Measurements from ENCODE around the gene EYS.
"Not testable (repeated sequence)": the region's sequence is repeated elsewhere in the genome, so short reads cannot be mapped to it uniquely, and the experiment has no call there.

Gene EYS

GRCh38 chr6:65098349-65098748, 608.7 kb downstream of the EYS start:
- DNase-seq, result no peak

GRCh38 chr6:65091561-65091960, 615.5 kb downstream of the EYS start:
- no peak for DNase-seq

DNA sequence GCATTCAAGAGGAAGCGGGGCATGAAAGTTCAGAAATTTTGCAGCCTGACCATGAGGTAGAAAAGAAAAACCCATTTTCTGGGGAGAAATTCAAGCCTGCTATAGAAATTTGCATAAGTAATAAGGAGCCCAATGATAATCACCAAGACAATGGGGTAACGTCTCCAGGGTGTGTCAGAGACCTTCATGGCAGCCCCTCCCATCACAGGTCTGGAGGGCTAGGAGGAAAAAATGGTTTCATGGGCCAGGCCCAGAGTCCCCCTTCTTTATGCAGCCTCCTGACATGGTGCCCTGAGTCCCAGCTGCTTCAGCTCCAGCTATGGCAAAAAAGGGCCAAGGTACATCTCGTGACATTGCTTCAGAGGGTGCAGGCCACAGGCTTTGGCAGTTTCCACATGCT, 618.5 kb downstream of the EYS start:
- DNase-seq, result no peak

DNA sequence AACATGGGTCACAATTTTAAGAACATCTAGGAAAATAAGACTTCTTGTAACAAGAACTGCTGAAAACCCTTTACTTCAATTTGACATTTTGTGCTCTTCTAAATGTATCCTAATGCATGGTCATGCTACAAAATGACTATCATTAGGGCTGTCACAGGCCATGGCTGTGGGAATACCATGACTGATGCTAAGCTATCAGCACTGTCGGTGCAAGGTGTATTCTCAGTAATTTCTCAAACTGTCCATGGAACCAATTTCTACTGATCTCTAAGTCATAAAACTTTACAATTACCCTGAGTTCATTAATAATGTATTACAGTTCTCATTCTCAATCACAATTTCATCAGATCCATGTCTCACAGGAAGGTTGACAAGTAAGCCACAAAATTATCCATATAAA, 625.3 kb downstream of the EYS start:
- DNase-seq, result no peak

- DNase-seq, result no peak
Observed at GRCh38 chr6:65075705-65076230, 631.3 kb downstream of the EYS start.

DNA sequence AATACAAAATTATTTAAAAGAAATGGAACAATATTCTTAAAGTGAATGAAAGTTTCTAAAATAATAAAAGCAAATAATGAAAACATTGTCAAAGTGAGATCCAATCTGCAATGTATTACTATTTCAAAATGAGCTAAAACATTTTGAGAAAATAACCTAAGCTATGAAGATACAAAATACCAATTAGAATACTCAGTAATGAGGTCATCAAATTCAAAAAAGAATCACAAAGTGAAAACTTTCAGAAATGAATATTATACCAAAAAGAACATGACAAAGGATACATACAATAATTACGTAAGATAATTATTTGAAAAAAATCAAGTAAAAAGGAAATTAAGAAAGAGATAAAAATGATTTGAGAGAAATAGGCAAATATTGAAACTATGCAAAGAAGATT, 634.5 kb downstream of the EYS start:
- DNase-seq, result no peak

DNA sequence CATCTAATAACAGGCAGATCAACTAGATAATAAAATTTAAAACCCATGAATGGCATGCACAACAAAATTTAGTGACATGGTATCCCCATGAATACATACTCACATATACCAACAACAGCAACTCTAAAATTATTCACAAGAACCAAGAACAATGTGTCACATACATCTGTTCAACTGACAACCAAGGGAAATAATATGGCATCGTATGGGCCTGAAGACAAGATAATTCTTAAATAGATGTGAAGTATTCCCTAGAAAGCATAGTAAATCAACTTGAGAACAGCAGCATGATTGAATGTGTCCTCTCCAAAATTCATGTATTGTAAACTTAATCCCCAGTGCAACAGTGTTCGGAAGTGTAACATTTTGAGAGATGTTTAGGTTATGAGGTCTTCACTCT, 635.5 kb downstream of the EYS start:
- DNase-seq, result no peak

GRCh38 chr6:65064844-65065243, 642.2 kb downstream of the EYS start:
- DNase-seq, result no peak

DNA sequence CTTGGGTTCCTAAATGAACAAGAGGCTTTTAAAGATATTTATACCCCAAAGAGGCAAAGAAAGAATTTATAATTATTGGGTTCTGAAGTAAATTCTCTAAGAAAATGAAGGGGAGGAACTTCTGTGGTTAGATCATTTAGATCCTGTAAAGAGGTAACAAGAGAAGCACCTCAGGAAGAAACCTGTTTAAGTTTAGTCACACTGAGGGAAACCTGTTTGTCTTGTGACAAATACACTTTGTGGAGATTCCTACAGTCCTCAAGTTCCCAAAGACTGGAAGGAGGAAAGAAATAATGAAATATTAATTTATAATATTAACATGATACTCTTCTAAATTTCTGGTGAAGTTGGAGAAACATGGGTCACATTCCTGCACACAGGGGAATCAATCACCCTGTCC, 647.5 kb downstream of the EYS start:
- DNase-seq, result no peak

DNA sequence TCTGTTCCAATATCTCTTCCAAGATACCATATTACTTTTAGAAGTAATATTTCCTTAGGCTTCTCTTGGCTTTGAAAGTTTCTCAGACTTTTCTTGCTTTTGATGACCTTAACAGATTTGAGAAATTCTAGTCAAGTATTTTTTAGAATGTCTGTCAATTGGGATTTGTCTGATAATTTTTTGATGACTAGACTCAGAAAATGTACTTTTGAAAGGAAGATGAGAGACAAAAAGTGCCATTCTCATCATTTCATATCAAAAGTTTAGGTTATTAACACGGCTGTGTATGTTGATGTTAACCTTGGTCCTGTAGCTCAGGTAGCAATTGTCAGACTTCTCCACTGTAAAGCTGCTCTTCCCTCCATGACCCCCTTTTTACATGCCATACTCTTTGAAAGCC, 651.5 kb downstream of the EYS start:
- no peak for DNase-seq

- DNase-seq, result no peak
Observed at GRCh38 chr6:65052626-65053025, 654.4 kb downstream of the EYS start.

- no peak for DNase-seq
Observed at GRCh38 chr6:65045801-65046200, 661.2 kb downstream of the EYS start.

DNA sequence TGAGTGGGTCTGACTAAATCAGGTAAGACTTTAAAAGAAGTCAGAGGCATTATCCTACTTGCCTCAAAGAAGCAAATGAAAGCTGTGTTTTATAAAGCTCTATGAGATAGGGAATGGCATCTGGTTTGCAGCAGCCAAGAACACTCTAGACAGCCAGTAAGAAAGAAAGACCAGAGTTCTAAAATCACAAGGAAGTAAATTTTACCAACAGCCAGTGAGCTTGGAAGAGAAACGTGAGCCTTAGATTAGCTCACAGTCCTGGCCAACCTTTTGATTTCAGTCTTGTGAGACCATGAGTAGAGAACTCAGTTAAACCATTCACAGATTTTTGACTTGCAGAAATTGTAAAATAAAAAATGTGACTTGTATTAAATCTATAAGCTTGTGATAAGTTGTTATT, 693.0 kb downstream of the EYS start:
- DNase-seq, result no peak

DNA sequence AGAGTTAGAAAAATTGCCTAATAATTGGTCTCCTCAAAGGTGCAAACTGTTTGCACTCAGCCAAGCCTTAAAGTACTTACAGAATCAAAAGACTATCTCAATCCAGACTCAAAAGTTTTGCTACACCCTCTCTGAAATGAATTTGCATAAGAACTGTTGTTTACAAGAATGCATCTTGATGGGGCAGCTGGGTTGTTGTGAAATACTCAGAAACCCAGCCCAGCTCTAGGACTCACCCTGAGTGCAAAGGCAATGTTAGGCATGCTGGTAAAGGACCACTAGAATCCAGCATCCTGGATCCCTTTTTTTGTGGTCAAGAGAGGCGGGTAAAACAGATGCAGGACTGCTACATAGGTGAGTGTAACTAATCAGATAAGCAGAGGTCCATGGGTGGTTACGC, 700.2 kb downstream of the EYS start:
- no peak for DNase-seq

DNA sequence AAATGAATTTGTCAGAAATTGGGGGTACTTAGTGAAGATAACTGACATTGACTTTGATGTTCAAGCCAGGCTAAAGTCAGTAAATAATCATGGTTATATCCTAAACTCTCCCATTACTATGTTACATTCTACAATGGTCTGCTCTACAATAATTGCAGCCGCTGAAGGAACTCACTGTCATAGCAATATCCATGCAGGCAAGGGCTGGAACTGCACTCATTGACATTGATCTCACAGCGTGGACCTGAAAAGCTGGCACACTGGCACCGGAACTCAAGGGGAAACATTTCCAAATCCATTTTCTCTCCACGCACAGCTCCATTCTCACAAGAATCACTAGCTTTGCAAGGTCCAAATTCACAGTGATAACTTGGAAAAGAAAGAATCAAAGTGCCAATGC, 702.7 kb downstream of the EYS start:
- DNase-seq, result no peak

DNA sequence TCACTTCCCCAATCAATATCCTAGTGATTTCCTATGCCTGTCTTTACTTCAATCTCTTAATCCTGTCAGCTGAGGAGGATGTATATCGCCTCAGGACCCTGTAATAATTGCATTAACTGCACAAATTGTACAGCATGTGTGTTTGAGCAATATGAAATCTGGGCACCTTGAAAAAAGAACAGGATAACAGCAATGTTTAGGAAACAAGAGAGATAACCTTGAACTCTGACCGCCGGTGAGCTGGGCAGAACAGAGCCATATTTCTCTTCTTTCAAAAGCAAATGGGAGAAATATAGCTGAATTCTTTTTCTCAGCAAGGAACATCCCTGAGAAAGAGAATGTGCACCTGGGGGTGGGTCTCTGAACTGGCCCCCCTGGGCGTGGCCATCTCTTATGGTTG, 704.1 kb downstream of the EYS start:
- not testable (repeated sequence) for DNase-seq

DNA sequence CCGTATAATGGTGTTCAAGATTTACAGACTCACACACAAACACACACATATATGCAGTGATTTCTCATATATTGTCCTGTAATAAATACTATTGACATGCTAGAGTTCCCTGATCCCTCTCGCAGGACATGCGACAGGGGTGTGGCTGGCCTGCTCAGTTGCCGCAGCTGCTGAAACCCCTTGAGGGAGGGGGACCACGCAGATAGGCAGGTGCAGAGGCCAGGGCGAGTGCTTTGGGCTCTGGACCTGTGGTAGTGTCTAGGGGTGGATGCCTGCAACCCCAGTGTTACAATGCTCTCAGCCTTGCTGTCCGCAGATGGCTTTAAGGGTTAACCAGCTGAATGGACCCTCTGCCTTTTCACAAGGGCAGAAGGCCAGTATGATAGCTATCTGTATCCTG, 706.2 kb downstream of the EYS start:
- no peak for DNase-seq

DNA sequence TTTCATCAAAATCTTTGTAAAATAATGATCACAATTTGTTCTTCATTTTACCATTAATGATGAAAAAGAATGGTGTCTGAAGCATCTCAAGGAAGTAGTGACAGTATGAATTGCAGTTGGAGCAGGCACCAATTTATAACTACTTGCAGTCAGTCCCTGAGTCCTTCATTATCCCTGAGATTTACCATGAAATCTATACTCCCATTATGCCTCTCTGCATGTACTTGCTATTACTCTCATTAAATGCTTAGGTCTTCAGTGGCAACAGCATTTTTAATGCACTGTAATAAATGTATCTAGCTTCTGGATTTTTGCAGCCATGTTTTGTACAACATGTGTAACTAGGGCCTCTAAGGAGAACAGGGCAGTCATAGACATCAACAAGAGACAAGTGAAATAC, 708.8 kb downstream of the EYS start:
- DNase-seq, result no peak

DNA sequence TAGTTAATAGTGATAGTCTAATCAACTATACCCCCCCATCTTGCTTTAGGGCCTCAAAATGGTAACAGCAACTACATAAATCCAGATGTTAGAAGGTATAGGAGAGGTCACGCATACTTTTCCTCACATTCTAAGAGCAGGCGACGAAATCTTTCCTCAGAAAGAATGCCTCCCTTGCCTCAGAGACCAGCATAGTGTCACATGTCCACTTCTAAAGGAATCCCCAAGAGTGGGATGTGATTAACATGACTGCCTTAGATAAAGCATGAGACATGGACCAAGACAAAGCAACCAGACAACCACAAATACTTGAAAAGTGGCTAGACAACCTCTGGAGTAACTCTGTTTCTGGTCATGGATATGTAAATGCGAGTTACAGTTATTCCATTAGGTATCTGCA, 710.7 kb downstream of the EYS start:
- DNase-seq, result no peak

DNA sequence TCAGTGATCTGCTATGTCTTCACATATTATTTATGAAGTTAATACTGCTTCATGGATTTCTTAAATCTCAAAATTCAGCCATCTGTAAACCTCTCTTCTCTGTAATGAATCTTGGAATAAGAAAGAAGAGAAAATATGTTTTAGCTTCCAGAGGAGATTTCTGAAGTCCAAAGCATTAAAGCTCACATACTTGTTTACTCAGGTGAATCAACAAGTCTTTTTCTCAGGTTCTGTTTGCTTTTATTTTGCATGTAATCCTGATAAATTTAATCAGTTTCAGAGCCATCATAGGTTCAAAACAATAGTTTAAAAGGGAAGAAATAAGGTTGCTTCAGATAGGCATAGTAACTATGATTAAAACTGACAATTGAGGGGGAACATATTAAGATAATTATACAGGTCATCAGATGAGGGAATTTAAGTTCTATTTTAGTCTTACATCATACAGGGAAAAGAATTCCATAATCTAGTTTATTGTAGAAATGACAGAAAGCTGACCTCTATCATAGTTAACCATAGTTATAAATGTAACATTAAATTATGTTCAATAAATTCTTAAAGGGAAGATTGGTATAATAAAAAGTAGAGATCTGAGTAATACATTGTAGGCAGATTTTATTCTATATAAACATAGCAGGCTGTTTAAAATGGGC, 716.2 kb downstream of the EYS start:
- DNase-seq, result no peak

- no peak for DNase-seq
Observed at GRCh38 chr6:64988148-64988547, 718.9 kb downstream of the EYS start.

- DNase-seq, result no peak
Observed at GRCh38 chr6:64987066-64987465, 720.0 kb downstream of the EYS start.

GRCh38 chr6:64985726-64986125, 721.3 kb downstream of the EYS start:
- DNase-seq, result no peak

- no peak for DNase-seq
Observed at GRCh38 chr6:64984948-64985347, 722.1 kb downstream of the EYS start.

Data from anterior cingulate cortex (tissue), 58 donors.